GM12878 (cell line): ENCODE data around the gene CDKL1.

Experiments used
- BCL3 ChIP-seq: IDR thresholded peaks from 2 replicates; pipeline ENCODE4 v1.6.1; 2011; ENCODE audit warnings: borderline replicate concordance, low read depth, mild to moderate bottlenecking, moderate library complexity, low read length; ENCODE audit not compliant: insufficient read depth, poor library complexity, severe bottlenecking
- BHLHE40 ChIP-seq, 2 experiments: fragments of 450-650 bp in 1 of 2; IDR thresholded peaks; 2 replicates each; pipeline ENCODE4 v1.6.1; 2011 to 2017; ENCODE audit warnings: low read depth in 2 of 2, borderline replicate concordance in 1 of 2, improper control_type of control experiment in 1 of 2, low read length in 1 of 2, mild to moderate bottlenecking in 1 of 2
- CHD2 ChIP-seq: IDR thresholded peaks from 2 replicates; pipeline ENCODE4 v1.6.1; 2011; ENCODE audit warnings: low read depth, low read length, improper control_type of control experiment, borderline replicate concordance
- HDGF ChIP-seq: fragments of 450-650 bp; IDR thresholded peaks from 2 replicates; pipeline ENCODE4 v1.6.1; 2016; ENCODE audit warnings: antibody characterized with exemption
- IKZF1 ChIP-seq: fragments of 450-650 bp; conservative IDR thresholded peaks from 2 replicates; pipeline ENCODE4 v1.6.1; 2017; ENCODE audit warnings: antibody characterized with exemption, mild to moderate bottlenecking
- JUNB ChIP-seq: IDR thresholded peaks from 2 replicates; pipeline ENCODE4 v1.6.1; 2016; ENCODE audit warnings: antibody characterized with exemption, mild to moderate bottlenecking
- KDM1A ChIP-seq: fragments of 200-600 bp; sonication (generic); IDR thresholded peaks from 2 replicates; pipeline ENCODE4 v1.6.1; 2016; ENCODE audit warnings: borderline replicate concordance
- MEF2A ChIP-seq: IDR thresholded peaks from 2 replicates; pipeline ENCODE4 v1.6.1; 2011; ENCODE audit warnings: low read depth, mild to moderate bottlenecking, low read length, moderate library complexity; ENCODE audit not compliant: insufficient read depth
- POLR2AphosphoS5 ChIP-seq: IDR thresholded peaks from 2 replicates; pipeline ENCODE4 v1.6.1; 2011; ENCODE audit warnings: mild to moderate bottlenecking, low read length, inconsistent platforms
- RAD21 ChIP-seq: IDR thresholded peaks from 2 replicates; pipeline ENCODE4 v1.6.1; 2011; ENCODE audit warnings: mild to moderate bottlenecking, low read depth, low read length, moderate library complexity; ENCODE audit not compliant: insufficient read depth
- SMC3 ChIP-seq: IDR thresholded peaks from 2 replicates; pipeline ENCODE4 v1.6.1; 2011; ENCODE audit warnings: low read length, improper control_type of control experiment, borderline replicate concordance
- USF2 ChIP-seq: IDR thresholded peaks from 2 replicates; pipeline ENCODE4 v1.6.1; 2011; ENCODE audit warnings: low read depth, low read length, improper control_type of control experiment, borderline replicate concordance
- ZNF274 ChIP-seq: IDR thresholded peaks from one replicate; pipeline ENCODE4 v1.8.0; 2011; ENCODE audit not compliant: insufficient read length, insufficient read depth
- TF ChIP-seq, protein P1 (sequence below), 3 experiments: IDR thresholded peaks in 2 of 3; conservative IDR thresholded peaks in 1 of 3; 2 replicates each; pipeline ENCODE4 v1.5.1; 2011; ENCODE audit warnings: low read depth in 3 of 3, low read length in 3 of 3, mild to moderate bottlenecking in 3 of 3, control low read depth in 2 of 3, moderate library complexity in 2 of 3, inconsistent platforms in 1 of 3, mixed read lengths in 1 of 3; ENCODE audit not compliant: control insufficient read depth in 2 of 3, insufficient read depth in 1 of 3; ENCODE audit errors: extremely low read depth in 1 of 3

- TF ChIP-seq IKZF1, result no peak
- no peak for TF ChIP-seq ZNF274
- TF ChIP-seq USF2, result no peak
- TF ChIP-seq, protein P1, sequence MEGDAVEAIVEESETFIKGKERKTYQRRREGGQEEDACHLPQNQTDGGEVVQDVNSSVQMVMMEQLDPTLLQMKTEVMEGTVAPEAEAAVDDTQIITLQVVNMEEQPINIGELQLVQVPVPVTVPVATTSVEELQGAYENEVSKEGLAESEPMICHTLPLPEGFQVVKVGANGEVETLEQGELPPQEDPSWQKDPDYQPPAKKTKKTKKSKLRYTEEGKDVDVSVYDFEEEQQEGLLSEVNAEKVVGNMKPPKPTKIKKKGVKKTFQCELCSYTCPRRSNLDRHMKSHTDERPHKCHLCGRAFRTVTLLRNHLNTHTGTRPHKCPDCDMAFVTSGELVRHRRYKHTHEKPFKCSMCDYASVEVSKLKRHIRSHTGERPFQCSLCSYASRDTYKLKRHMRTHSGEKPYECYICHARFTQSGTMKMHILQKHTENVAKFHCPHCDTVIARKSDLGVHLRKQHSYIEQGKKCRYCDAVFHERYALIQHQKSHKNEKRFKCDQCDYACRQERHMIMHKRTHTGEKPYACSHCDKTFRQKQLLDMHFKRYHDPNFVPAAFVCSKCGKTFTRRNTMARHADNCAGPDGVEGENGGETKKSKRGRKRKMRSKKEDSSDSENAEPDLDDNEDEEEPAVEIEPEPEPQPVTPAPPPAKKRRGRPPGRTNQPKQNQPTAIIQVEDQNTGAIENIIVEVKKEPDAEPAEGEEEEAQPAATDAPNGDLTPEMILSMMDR (IDR thresholded peaks at IDR 0.05 in 2 of 3, conservative IDR thresholded peaks at IDR 0.05 in 1 of 3; ENCODE audit: control insufficient read depth in 2 of 3, extremely low read depth in 1 of 3, insufficient read depth in 1 of 3, low read depth in 3 of 3, low read length in 3 of 3), result no peak
- TF ChIP-seq KDM1A, result no peak
- TF ChIP-seq BCL3, result no peak
- no peak for TF ChIP-seq JUNB
- TF ChIP-seq POLR2AphosphoS5, result no peak
- no peak for TF ChIP-seq SMC3
- no peak for TF ChIP-seq MEF2A
- TF ChIP-seq CHD2, result no peak
- no peak for TF ChIP-seq RAD21
- no peak for TF ChIP-seq HDGF
- TF ChIP-seq BHLHE40 (IDR thresholded peaks at IDR 0.05; ENCODE audit: borderline replicate concordance in 1 of 2, low read depth in 2 of 2, low read length in 1 of 2), result no peak
Observed at GRCh38 chr14:50347521-50347920, 49.2 kb downstream of the CDKL1 start.
